ENCODE data around the gene NDST1.

DNA sequence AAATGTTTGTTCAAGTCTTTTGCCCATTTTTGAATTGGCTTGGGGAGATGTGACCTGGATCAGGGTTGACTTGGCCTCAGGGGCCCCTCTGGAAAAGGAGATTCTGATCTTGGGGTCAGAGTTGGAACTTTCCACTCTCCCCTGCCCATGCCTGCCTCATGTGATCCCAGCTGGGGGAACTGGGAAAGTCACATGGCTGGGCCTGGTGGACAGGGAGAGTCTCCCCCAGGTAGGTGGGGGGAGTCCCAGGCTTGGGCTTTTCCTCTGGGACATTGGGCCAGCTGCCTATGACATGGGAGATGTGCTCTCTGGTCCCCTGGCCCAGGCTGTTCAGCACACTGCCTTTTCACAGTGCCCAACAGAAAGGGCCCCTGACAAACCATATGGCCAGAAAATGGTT, 60.7 kb downstream of the NDST1 start:
- TF ChIP-seq, protein P1, sequence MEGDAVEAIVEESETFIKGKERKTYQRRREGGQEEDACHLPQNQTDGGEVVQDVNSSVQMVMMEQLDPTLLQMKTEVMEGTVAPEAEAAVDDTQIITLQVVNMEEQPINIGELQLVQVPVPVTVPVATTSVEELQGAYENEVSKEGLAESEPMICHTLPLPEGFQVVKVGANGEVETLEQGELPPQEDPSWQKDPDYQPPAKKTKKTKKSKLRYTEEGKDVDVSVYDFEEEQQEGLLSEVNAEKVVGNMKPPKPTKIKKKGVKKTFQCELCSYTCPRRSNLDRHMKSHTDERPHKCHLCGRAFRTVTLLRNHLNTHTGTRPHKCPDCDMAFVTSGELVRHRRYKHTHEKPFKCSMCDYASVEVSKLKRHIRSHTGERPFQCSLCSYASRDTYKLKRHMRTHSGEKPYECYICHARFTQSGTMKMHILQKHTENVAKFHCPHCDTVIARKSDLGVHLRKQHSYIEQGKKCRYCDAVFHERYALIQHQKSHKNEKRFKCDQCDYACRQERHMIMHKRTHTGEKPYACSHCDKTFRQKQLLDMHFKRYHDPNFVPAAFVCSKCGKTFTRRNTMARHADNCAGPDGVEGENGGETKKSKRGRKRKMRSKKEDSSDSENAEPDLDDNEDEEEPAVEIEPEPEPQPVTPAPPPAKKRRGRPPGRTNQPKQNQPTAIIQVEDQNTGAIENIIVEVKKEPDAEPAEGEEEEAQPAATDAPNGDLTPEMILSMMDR (IDR thresholded peaks at IDR 0.05): no peak
- no peak for TF ChIP-seq POLR2AphosphoS5 (IDR thresholded peaks at IDR 0.05)
